NCI-H2227 (cell line): ENCODE data around the gene CHN2.

ENCODE experiments used
- DNase-seq: peaks from one replicate; lab custom pipeline; 2025; ENCODE audit not compliant: unreplicated experiment; lab: John Stamatoyannopoulos, UW

The CHN2 gene

GRCh38 chr7:29281782-29282541 is 87.4 kb downstream of the CHN2 start:
- DNase-seq, result peak; percentile 73

DNA sequence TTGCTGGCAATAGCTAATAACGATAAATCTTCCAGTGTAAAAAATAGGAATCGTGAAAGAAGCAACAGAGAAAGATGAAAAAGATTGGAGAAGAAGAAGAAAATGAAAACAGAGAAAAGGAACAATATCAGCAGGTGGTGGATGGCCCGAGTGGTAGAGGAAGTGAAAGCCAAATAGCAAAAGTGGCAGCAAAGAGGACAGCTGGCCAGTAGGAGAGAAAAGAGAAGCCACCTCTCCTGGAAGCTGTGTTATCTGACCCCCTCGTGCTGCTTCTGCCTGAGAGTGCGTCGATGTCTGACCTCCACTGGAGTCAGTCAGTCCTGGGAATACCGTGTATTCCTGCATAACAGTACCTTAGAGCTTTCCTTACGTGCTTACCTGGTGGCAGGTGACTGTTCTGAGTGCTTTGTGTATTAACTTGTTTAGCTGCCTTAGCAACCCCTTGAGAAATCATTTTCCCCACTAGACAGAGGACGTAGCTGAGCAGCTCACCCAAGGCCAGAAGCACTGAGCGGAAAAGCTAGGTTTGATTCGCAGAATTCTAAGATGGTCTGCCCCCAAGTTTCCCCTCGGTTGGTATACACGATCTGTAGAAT is 88.3 kb downstream of the CHN2 start:
- DNase-seq, result no peak

DNA sequence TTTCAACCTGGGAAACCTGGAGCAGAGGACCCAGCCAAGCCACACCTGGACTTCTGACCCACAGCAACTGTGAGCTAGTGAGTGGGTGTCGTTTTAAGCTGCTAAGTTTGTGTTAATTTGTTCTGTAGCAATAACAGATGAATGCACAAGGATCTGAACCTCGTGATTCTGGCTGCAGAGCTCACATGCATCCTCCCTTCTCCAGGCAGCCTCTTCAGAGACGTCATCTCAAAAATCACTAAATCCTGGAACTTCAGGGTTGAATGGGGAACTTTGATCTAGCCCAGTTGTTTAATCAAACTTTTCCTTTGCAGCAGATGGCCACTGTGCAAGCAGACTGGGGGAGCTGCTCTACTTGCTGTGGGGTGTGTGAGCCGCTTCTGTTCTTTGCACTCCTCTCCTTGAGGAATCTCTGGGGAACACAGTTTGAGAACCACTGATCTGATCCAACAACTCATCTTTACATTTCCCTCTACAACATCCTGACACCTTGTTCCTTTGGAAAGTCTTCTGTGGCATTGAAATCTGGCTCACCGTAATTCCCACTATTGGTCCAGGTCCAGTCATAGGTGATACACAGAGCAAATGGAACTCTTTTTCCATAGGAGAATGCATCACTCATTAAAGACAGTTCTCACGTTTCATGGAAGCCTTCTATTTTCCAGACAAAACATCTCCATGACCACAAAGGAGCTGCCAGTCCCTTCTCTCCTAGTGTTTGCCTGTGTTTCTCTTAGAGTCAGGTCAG is 90.3 kb downstream of the CHN2 start:
- DNase-seq, result no peak

- DNase-seq, result no peak
These were observed 90.8 kb downstream of the CHN2 start for GRCh38 chr7:29285444-29285793.

GRCh38 chr7:29285861-29286260 is 91.3 kb downstream of the CHN2 start:
- no peak for DNase-seq

DNA sequence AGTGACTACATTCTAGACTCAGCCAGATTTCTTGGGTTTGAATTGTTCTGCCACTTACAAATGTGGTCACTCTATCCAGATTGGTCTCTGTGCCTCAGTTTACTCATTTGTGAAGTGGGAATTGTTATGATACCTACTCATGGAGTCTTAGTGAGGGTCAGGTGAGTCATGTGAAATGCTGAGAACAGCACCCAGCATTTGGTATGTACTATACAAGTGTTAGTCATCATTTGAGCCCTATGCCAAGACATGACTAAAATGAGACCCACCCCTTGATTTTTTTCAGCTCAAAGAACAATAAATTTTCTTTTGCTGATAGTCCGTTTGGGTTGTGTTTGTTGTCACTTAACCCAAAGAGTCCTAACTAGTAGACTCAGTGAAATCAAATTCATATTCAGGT is 92.8 kb downstream of the CHN2 start:
- no peak for DNase-seq

DNA sequence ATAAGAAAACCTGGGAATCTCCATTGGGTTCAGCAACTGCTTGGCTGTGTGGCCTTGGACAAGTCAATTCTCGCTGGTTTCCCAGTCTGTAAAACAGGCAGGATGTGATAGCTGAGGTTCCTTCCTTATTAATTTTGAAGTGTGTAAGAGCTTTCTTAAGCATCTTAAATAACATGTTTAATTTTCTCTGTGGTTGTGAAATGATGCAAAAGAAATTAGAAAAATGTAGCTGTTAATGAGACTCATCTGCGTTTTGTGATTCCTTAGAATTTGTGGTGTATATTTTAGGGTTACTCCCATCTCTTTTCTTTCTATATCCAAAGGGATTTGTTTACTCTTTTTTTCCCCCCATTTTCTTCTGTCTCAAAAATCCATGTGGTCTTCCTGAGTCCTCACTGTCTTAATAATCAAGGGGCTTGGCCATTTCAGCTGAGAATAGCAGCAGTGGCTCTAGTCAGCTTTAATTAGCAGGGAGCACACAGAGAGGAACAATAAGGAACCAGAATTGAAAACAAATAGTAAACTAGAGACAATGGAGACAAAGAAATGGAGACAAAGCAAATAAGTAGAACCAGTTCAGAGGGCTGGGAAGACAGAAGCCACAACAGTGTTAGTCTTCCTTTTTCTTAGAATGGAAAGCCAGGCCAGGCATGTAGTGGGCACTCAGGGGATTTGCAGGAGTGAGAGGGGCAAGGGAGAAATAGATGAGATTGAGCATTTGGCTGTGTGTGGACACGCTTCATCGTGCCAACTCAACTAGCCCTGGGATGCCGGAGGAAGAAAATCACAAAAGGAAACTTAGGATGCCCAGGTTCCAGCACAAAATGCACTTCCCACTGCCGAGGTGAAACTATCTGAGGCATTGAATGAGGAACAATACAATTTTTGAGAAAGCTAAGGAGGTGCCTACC is 93.9 kb downstream of the CHN2 start:
- no peak for DNase-seq

- DNase-seq, result peak; percentile 29
These were observed 94.8 kb downstream of the CHN2 start for GRCh38 chr7:29289156-29290021.

- DNase-seq, result no peak
These were observed 96.3 kb downstream of the CHN2 start for GRCh38 chr7:29290829-29291228.

- no peak for DNase-seq
These were observed 97.4 kb downstream of the CHN2 start for GRCh38 chr7:29291723-29292618.

DNA sequence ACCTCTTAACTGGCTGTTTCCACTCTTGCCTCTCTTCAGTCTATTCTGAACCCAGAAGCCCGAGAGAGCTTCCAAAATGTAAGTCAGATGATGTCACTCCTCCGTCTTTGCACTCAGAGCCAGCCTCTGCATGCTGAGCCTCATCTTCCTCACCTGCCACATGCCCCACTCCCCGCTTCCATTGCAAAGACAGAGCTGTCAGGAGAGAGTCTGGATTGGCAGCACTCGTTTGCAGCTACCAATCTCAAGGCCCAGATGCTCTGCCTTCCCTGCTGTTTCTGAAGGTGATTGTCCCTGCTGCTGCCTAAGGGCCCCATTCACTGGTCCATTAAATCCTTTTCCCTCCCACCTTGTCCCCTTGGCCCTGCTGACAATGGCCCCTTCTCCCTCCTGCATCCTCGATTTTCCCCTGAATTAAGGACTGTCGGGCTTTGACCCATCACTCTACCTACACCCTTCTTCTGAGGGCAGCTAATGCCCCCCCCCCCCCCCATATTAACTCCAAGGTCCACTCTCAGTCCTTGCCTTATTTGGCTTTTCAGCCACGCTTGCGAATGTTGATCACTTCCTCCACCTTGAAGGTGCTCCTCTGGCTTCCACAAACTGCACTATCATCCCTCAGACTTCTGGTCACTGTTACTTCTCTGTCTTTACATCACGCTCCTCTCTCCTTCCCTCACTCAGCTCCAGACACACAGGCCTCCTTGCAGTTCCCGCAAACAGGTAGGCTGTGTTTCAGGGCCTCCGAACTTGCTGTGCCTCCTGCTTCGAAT is 98.5 kb downstream of the CHN2 start:
- no peak for DNase-seq

GRCh38 chr7:29296421-29296820 is 101.8 kb downstream of the CHN2 start:
- no peak for DNase-seq

GRCh38 chr7:29297194-29297890 is 102.8 kb downstream of the CHN2 start:
- DNase-seq, result no peak

- DNase-seq, result no peak
These were observed 104.5 kb downstream of the CHN2 start for GRCh38 chr7:29299086-29299485.

- DNase-seq, result no peak
These were observed 105.5 kb downstream of the CHN2 start for GRCh38 chr7:29300026-29300480.

- no peak for DNase-seq
These were observed 106.1 kb downstream of the CHN2 start for GRCh38 chr7:29300649-29301048.

DNA sequence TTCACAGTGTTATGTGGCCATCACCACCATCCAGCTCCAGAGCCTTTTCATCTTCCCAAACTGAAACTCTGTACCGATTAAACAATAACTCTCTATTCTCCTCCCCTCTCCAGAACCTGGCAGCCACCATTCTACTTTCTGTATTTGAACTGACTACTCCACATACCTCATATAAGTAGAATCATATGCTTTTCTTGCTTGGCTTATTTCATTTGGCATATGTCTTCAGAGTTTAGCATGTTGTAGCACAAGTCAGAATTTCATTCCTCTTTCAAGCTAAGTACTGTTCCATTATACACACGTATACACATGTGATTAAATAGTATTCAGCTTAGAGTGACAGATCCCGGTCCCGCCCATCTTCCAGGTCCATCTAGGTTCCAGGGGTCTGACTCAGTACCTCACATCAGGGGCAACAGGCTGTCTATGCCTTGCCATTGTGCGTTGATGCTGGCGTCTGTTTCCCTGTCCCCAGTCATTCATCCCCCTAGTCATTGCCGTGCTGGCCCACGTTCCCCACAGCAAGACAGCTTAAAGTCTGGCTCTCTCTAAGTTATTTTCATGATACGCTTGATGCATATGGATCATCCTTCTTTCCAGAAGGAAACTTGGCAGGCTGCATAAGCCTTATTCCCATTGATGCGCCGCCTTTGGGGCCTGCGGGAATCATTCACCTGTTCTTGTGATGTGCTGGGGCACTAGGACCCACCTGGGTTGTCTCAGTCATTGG is 108.3 kb downstream of the CHN2 start:
- no peak for DNase-seq
